HG02610 (cell line): ENCODE measurements around the gene TP53RK.

ENCODE experiments used
- ATAC-seq: cut with Tn5 transposase; IDR thresholded peaks from one replicate; pipeline ENCODE4 v1.9.1; 2021; ENCODE audit warnings: mild to moderate bottlenecking, moderate library complexity; ENCODE audit not compliant: unreplicated experiment

The TP53RK gene

GRCh38 chr20:46689082-46689753, at the start of gene TP53RK:
Gene TP53RK, minus strand, starts transcription at chr20:46689444. Its CDS starts 30 bp downstream, at chr20:46689414.
- peak; percentile 93 for ATAC-seq

- no peak for ATAC-seq
These were observed 46.2 kb upstream of the TP53RK start for GRCh38 chr20:46735436-46735835.

- ATAC-seq = no peak
These were observed 42.5 kb upstream of the TP53RK start for GRCh38 chr20:46731770-46732169.

- ATAC-seq = no peak
These were observed 36.2 kb upstream of the TP53RK start for GRCh38 chr20:46725186-46726165.

- ATAC-seq = no peak
These were observed 35.2 kb upstream of the TP53RK start for GRCh38 chr20:46724343-46724959.

GRCh38 chr20:46723039-46723438, 33.8 kb upstream of the TP53RK start:
- no peak for ATAC-seq

- no peak for ATAC-seq
These were observed 33.2 kb upstream of the TP53RK start for GRCh38 chr20:46722450-46722849.

GRCh38 chr20:46721476-46721875, 32.2 kb upstream of the TP53RK start:
- no peak for ATAC-seq

GRCh38 chr20:46720776-46721425, 31.7 kb upstream of the TP53RK start:
- ATAC-seq = no peak

- ATAC-seq = no peak
These were observed 30.8 kb upstream of the TP53RK start for GRCh38 chr20:46720019-46720418.

GRCh38 chr20:46717818-46718541, 28.7 kb upstream of the TP53RK start:
- ATAC-seq = no peak

- ATAC-seq = no peak
These were observed 26.1 kb upstream of the TP53RK start for GRCh38 chr20:46715292-46715756.

- ATAC-seq = no peak
These were observed 25.0 kb upstream of the TP53RK start for GRCh38 chr20:46713957-46714834.

GRCh38 chr20:46712056-46712636, 22.9 kb upstream of the TP53RK start:
- no peak for ATAC-seq

GRCh38 chr20:46710153-46710913, 21.1 kb upstream of the TP53RK start:
- ATAC-seq = no peak

GRCh38 chr20:46709459-46710152, 20.4 kb upstream of the TP53RK start, which contains the start of gene SLC2A10:
Gene SLC2A10, plus strand, starts transcription at chr20:46709649. Its CDS starts 88 bp downstream, at chr20:46709737.
- no peak for ATAC-seq

- ATAC-seq = no peak
These were observed 19.8 kb upstream of the TP53RK start for GRCh38 chr20:46709055-46709458.
